GM18498 (cell line): ENCODE data around the gene EFNB3.

Experiments
- ATAC-seq: cut with Tn5 transposase; IDR thresholded peaks from one replicate; pipeline ENCODE4 v1.9.1; 2021; ENCODE audit warnings: mild to moderate bottlenecking, moderate library complexity; ENCODE audit not compliant: unreplicated experiment

EFNB3 gene, protein sequence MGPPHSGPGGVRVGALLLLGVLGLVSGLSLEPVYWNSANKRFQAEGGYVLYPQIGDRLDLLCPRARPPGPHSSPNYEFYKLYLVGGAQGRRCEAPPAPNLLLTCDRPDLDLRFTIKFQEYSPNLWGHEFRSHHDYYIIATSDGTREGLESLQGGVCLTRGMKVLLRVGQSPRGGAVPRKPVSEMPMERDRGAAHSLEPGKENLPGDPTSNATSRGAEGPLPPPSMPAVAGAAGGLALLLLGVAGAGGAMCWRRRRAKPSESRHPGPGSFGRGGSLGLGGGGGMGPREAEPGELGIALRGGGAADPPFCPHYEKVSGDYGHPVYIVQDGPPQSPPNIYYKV

GRCh38 chr17:7704601-7705268 lies at the start of gene EFNB3:
TSS of gene EFNB3 (plus strand) at chr17:7705202. CDS start at chr17:7705599, 397 bp downstream.
- no peak for ATAC-seq

- ATAC-seq, result no peak
Observed at GRCh38 chr17:7655541-7655840, 49.5 kb upstream of the EFNB3 start.

DNA sequence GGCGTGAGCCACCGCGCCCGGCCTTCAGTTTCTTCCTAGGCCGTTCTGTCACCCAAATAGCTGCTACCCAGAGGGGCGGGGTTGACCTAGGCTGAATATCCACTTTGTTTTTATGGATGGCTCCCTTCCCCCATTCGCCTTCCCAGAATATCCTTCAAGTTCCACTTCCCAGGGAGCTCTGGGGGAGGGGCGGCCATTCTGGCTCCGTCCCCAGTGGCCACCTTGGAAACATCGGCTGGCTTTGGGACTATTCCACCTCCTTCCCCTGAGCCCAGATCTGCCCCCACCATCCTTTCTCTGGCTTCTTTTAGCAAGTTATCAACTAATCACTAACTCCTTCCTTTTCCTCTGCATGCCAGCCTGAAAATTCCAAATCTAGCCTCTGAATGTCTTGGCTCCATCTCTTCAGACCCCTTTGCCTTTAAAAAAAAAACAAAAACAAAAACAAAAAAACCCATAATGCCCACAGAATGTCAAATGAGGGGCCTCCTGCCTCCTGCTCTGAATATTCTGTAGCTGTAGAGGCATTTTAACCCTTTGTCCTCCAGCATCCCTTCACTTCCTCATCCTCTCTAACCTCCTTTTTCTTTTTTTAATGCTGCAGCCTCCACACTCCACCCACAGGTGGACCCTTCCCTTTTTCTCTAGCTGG lies 47.9 kb upstream of the EFNB3 start:
- no peak for ATAC-seq

- ATAC-seq, result no peak
Observed at GRCh38 chr17:7667656-7668406, 37.2 kb upstream of the EFNB3 start.

GRCh38 chr17:7668482-7668881 lies 36.5 kb upstream of the EFNB3 start:
- ATAC-seq, result no peak

GRCh38 chr17:7673239-7673638 lies 31.8 kb upstream of the EFNB3 start:
- ATAC-seq, result no peak

DNA sequence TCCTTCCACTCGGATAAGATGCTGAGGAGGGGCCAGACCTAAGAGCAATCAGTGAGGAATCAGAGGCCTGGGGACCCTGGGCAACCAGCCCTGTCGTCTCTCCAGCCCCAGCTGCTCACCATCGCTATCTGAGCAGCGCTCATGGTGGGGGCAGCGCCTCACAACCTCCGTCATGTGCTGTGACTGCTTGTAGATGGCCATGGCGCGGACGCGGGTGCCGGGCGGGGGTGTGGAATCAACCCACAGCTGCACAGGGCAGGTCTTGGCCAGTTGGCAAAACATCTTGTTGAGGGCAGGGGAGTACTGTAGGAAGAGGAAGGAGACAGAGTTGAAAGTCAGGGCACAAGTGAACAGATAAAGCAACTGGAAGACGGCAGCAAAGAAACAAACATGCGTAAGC lies 30.1 kb upstream of the EFNB3 start:
- no peak for ATAC-seq

GRCh38 chr17:7676533-7676932 lies 28.5 kb upstream of the EFNB3 start:
- no peak for ATAC-seq

GRCh38 chr17:7677388-7678067 lies 27.5 kb upstream of the EFNB3 start:
- ATAC-seq, result no peak

DNA sequence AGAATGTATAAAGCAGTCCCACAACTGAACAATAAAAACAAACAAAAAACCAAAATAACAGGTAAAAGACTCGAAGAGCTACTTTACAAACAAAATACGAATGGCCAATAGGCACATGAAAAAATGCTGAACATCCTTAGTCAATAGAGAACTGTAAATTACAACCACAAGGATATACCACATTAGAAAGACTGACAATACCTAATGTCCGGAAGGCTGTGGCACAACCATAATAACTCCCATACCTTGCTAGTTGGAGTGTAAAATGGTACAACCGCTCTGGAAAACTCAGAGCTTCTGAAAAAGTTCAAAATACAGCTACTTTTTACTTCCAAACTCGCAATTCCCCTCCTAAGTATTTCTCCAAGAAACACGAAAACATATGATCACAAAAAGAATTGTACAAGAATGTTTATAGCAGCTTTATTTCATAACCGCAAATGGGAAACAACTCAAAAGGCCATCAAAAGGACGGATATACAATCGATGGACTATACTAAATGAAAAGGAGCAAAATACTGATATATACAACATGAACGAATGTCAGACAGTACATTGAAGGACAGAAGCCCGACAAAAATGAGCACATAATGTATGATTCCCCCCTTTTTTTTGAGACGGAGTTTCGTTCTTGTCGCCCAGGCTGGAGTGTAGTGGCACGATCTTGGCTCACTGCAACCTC lies 20.0 kb upstream of the EFNB3 start:
- ATAC-seq, result no peak

GRCh38 chr17:7685533-7686221 lies 19.3 kb upstream of the EFNB3 start:
- peak; percentile 58 for ATAC-seq

GRCh38 chr17:7686222-7687071 lies 18.6 kb upstream of the EFNB3 start:
- peak; percentile 51 for ATAC-seq

- no peak for ATAC-seq
Observed at GRCh38 chr17:7687072-7687907, 17.7 kb upstream of the EFNB3 start, which contains the start of gene TP53. TSS of gene TP53 (minus strand) at chr17:7687490. CDS start at chr17:7676594, 10,896 bp downstream.

DNA sequence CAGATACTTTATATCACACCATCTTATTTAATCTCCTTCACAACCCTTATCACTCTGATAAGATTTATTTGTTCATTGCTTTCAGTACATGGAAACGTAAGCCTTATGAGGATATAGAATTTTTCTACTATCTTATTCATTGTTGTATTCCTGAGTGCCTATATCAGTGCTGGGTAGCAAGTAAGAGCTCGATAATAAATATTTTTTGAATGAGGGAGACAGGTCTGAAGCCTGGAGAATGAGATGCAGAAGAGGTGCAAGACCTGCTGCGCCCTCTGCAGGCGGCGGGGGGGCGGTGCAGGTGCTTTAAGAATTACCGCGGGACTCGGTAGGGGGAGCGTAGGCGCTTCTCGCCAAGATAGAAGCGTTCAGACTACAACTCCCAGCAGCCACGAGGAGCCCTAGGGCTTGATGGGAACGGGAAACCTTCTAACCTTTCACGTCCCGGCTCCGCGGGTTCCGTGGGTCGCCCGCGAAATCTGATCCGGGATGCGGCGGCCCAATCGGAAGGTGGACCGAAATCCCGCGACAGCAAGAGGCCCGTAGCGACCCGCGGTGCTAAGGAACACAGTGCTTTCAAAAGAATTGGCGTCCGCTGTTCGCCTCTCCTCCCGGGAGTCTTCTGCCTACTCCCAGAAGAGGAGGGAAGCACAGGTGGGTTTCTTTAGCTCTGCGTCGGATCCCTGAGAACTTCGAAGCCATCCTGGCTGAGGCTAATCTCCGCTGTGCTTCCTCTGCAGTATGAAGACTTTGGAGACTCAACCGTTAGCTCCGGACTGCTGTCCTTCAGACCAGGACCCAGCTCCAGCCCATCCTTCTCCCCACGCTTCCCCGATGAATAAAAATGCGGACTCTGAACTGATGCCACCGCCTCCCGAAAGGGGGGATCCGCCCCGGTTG lies 16.8 kb upstream of the EFNB3 start, which contains the start of gene WRAP53:
WRAP53 (plus strand) TSS at position 570 of the 900 bp plus-strand sequence; CDS start at position 742, 172 bp downstream.
- peak; percentile 74 for ATAC-seq

GRCh38 chr17:7688808-7689316 lies 16.1 kb upstream of the EFNB3 start:
- ATAC-seq, result no peak

- no peak for ATAC-seq
Observed at GRCh38 chr17:7695586-7695985, 9.4 kb upstream of the EFNB3 start.
